ENCODE measurements around the gene ZNRF1.
"Not testable (repeated sequence)": the region's sequence is repeated elsewhere in the genome, so short reads cannot be mapped to it uniquely, and the experiment has no call there.

Gene ZNRF1

DNA sequence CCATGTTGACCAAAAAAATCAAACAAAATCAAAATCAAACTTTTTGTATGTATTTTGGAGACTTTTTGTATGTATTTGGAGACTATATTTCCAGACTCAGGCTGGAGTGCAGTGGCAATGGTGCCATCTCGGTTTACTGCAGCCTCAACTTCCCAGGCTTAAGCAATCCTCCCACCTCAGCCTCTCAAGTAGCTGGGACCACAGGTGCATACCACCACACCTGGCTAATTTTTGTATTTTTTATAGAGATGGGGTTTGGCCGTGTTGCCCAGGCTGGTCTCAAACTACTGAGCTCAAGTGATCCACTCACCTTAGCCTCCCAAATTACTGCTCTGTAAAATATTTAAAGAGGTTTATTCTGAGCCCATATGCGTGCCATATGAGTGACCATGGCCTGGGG is 9.0 kb upstream of the ZNRF1 start:
- H2AK5ac ChIP-seq (ENCODE audit: low read length); H3K79me1 ChIP-seq (ENCODE audit: low read length); H2BK120ac ChIP-seq (ENCODE audit: insufficient read depth, low read length, poor library complexity); H3K4me1 ChIP-seq (ENCODE audit: control insufficient read depth in 1 of 2, insufficient read depth in 2 of 2, low read length in 2 of 2); H2BK5ac ChIP-seq (ENCODE audit: low read depth, low read length, poor library complexity); H2AFZ ChIP-seq (ENCODE audit: insufficient read depth, low read length, poor library complexity); H4K91ac ChIP-seq (ENCODE audit: low read depth, low read length); H3K27me3 ChIP-seq (ENCODE audit: insufficient read depth, low read length); H3K18ac ChIP-seq (ENCODE audit: low read length); H4K8ac ChIP-seq (ENCODE audit: low read depth, low read length); H4K12ac ChIP-seq (ENCODE audit: low read depth, low read length); H3K9ac ChIP-seq (ENCODE audit: low read length); H3K14ac ChIP-seq (ENCODE audit: low read length); DNase-seq; H3K9me3 ChIP-seq (ENCODE audit: insufficient read depth, low read depth, low read length); H3K79me2 ChIP-seq (ENCODE audit: control insufficient read depth, insufficient read depth, low read length, poor library complexity); H3K36me3 ChIP-seq (ENCODE audit: control insufficient read depth in 1 of 2, insufficient read depth in 2 of 2, low read length in 2 of 2); H2BK12ac ChIP-seq (ENCODE audit: low read length); H3K4ac ChIP-seq (ENCODE audit: low read depth, low read length); H3K4me2 ChIP-seq (ENCODE audit: low read length); H3K4me3 ChIP-seq (ENCODE audit: low read depth, low read length); H3K27ac ChIP-seq (ENCODE audit: low read depth, low read length); H3K23ac ChIP-seq (ENCODE audit: low read length): not testable (repeated sequence)
- WGBS (ENCODE audit: extremely low coverage, insufficient coverage, insufficient read length) = no CpG with 5 or more reads among the region's 3 CpGs

DNA sequence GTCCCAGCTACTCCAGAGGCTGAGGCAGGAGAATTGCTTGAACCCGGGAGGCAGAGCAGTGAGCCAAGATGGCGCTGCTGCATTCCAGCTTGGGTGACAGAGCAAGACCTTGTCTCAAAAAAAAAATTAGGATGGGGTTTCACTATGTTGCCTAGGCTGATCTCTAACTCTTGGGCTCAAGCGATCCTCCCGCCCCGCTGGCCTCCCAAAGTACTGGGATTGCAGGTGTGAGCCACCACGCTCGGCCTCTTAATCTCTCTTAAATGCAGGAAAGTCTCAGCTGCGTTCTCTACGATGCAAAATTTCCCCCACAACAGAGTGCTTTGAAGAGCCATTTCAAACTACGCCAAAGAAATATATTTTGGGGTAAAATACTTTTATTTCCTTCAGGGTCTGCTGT is 8.0 kb upstream of the ZNRF1 start:
- Histone ChIP-seq H3K4ac (ENCODE audit: low read depth, low read length) (no peak overlapping the region), H2BK120ac (ENCODE audit: insufficient read depth, low read length, poor library complexity) (no peak overlapping the region), H3K14ac (ENCODE audit: low read length) (no peak overlapping the region), H3K9ac (ENCODE audit: low read length) (no peak overlapping the region), H3K79me2 (ENCODE audit: control insufficient read depth, insufficient read depth, low read length, poor library complexity) (no peaks in the 10 kb centered on the region), H4K91ac (ENCODE audit: low read depth, low read length) (no peak overlapping the region), H3K9me3 (ENCODE audit: insufficient read depth, low read depth, low read length) (no peaks in the 10 kb centered on the region), H3K27ac (ENCODE audit: low read depth, low read length) (no peak overlapping the region), H2BK5ac (ENCODE audit: low read depth, low read length, poor library complexity) (no peak overlapping the region), H2AK5ac (ENCODE audit: low read length) (no peak overlapping the region), H3K79me1 (ENCODE audit: low read length) (no peaks in the 10 kb centered on the region), H3K4me1 (ENCODE audit: control insufficient read depth in 1 of 2, insufficient read depth in 2 of 2, low read length in 2 of 2) (no peaks in the 10 kb centered on the region), H2AFZ (ENCODE audit: insufficient read depth, low read length, poor library complexity) (no peak overlapping the region), H3K36me3 (ENCODE audit: control insufficient read depth in 1 of 2, insufficient read depth in 2 of 2, low read length in 2 of 2) (no peaks in the 10 kb centered on the region), H3K27me3 (ENCODE audit: insufficient read depth, low read length) (no peaks in the 10 kb centered on the region), H3K4me2 (ENCODE audit: low read length) (no peak overlapping the region), H2BK12ac (ENCODE audit: low read length) (no peak overlapping the region), H3K18ac (ENCODE audit: low read length) (no peak overlapping the region), H4K8ac (ENCODE audit: low read depth, low read length) (no peak overlapping the region), H4K12ac (ENCODE audit: low read depth, low read length) (no peak overlapping the region), H3K23ac (ENCODE audit: low read length) (no peak overlapping the region), H3K4me3 (ENCODE audit: low read depth, low read length) (no peak overlapping the region)
- DNase-seq = no peak
- WGBS (ENCODE audit: extremely low coverage, insufficient coverage, insufficient read length) = no CpG with 5 or more reads among the region's 10 CpGs

DNA sequence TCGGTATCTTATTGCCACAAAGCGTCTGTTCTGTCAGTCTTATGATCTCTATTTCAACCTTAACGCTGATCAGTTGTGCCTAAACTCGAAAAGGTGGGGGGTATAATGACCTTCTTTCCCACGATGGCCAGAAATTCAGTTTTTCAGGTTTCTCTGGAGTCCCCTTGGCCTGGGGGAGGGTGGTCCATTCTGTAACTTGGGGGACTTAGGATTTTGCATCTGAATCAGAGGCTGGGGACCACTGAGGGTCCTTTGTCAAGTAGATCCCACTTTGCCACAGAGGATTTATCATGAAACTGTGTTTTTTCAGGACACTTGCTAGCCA is 7.6 kb upstream of the ZNRF1 start:
- Histone ChIP-seq H3K9ac (ENCODE audit: low read length) (no peak overlapping the region), H3K14ac (ENCODE audit: low read length) (no peak overlapping the region), H3K18ac (ENCODE audit: low read length) (no peak overlapping the region), H3K4me2 (ENCODE audit: low read length) (no peak overlapping the region), H4K12ac (ENCODE audit: low read depth, low read length) (no peak overlapping the region), H3K36me3 (ENCODE audit: control insufficient read depth in 1 of 2, insufficient read depth in 2 of 2, low read length in 2 of 2) (no peaks in the 10 kb centered on the region), H3K9me3 (ENCODE audit: insufficient read depth, low read depth, low read length) (no peaks in the 10 kb centered on the region), H2AFZ (ENCODE audit: insufficient read depth, low read length, poor library complexity) (no peak overlapping the region), H4K8ac (ENCODE audit: low read depth, low read length) (no peak overlapping the region), H3K4me1 (ENCODE audit: control insufficient read depth in 1 of 2, insufficient read depth in 2 of 2, low read length in 2 of 2) (no peaks in the 10 kb centered on the region), H3K27ac (ENCODE audit: low read depth, low read length) (no peak overlapping the region), H2AK5ac (ENCODE audit: low read length) (no peak overlapping the region), H2BK120ac (ENCODE audit: insufficient read depth, low read length, poor library complexity) (no peak overlapping the region), H3K4me3 (ENCODE audit: low read depth, low read length) (no peak overlapping the region), H3K79me2 (ENCODE audit: control insufficient read depth, insufficient read depth, low read length, poor library complexity) (no peaks in the 10 kb centered on the region), H3K4ac (ENCODE audit: low read depth, low read length) (no peak overlapping the region), H3K27me3 (ENCODE audit: insufficient read depth, low read length) (no peaks in the 10 kb centered on the region), H3K23ac (ENCODE audit: low read length) (no peak overlapping the region), H2BK12ac (ENCODE audit: low read length) (no peak overlapping the region), H4K91ac (ENCODE audit: low read depth, low read length) (no peak overlapping the region), H3K79me1 (ENCODE audit: low read length) (no peaks in the 10 kb centered on the region), H2BK5ac (ENCODE audit: low read depth, low read length, poor library complexity) (no peak overlapping the region)
- no CpG with 5 or more reads among the region's 5 CpGs for WGBS (ENCODE audit: extremely low coverage, insufficient coverage, insufficient read length)
- DNase-seq = no peak

DNA sequence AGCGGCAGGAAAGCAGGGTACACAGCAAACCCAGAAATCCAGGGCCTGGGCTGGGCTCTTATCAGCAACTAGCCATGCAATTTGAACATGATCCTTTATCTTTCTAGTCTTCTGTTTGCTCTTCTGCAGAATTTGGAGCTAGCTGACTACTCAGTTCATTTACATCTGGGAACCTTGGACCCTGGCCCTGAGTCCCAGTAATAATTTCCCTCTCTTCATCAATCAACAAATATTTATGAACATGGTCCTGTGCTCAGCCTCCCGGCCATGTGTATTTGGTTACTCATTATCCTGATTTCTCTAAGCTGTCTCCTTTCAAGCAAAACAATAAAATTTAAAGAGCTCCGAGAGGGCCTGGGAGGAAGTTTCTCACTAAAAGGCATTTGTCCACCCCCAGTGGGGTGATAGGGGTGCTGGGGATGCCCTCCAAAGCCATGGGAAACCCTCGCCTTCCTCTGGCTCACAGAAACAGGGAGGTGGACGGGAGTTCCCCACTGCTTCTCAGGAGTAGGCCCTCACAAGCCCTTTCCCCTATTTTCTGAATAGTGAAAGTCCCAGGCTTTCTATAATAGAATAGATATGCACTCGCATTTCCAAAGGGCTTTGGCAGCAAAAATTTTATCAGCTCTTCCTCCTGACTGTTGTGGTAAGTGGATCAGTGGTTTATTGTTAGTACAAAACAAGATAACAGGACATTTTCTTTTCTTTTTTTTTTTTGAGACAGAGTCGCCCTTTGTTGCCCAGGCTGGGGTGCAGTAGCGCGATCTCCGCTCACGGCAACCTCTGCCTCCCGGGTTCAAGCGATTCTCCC is 7.0 kb upstream of the ZNRF1 start:
- Histone ChIP-seq H3K18ac (ENCODE audit: low read length) (no peak overlapping the region), H4K8ac (ENCODE audit: low read depth, low read length) (no peak overlapping the region), H2BK120ac (ENCODE audit: insufficient read depth, low read length, poor library complexity) (no peak overlapping the region), H3K14ac (ENCODE audit: low read length) (no peak overlapping the region), H3K36me3 (ENCODE audit: control insufficient read depth in 1 of 2, insufficient read depth in 2 of 2, low read length in 2 of 2) (no peaks in the 10 kb centered on the region), H2BK5ac (ENCODE audit: low read depth, low read length, poor library complexity) (no peak overlapping the region), H3K9me3 (ENCODE audit: insufficient read depth, low read depth, low read length) (no peaks in the 10 kb centered on the region), H4K91ac (ENCODE audit: low read depth, low read length) (no peak overlapping the region), H2AK5ac (ENCODE audit: low read length) (no peak overlapping the region), H3K4me1 (ENCODE audit: control insufficient read depth in 1 of 2, insufficient read depth in 2 of 2, low read length in 2 of 2) (no peaks in the 10 kb centered on the region), H3K4ac (ENCODE audit: low read depth, low read length) (no peak overlapping the region), H3K79me2 (ENCODE audit: control insufficient read depth, insufficient read depth, low read length, poor library complexity) (no peaks in the 10 kb centered on the region), H3K4me3 (ENCODE audit: low read depth, low read length) (no peak overlapping the region), H2AFZ (ENCODE audit: insufficient read depth, low read length, poor library complexity) (no peak overlapping the region), H3K27ac (ENCODE audit: low read depth, low read length) (no peak overlapping the region), H3K27me3 (ENCODE audit: insufficient read depth, low read length) (no peaks in the 10 kb centered on the region), H3K4me2 (ENCODE audit: low read length) (no peak overlapping the region), H3K79me1 (ENCODE audit: low read length) (no peaks in the 10 kb centered on the region), H4K12ac (ENCODE audit: low read depth, low read length) (no peak overlapping the region), H3K9ac (ENCODE audit: low read length) (no peak overlapping the region), H2BK12ac (ENCODE audit: low read length) (no peak overlapping the region), H3K23ac (ENCODE audit: low read length) (no peak overlapping the region)
- no CpG with 5 or more reads among the region's 13 CpGs for whole genome bisulfite sequencing (ENCODE audit: extremely low coverage, insufficient coverage, insufficient read length)
- no peak for DNase-seq
